ENCODE results near the gene LMF1.

DNA sequence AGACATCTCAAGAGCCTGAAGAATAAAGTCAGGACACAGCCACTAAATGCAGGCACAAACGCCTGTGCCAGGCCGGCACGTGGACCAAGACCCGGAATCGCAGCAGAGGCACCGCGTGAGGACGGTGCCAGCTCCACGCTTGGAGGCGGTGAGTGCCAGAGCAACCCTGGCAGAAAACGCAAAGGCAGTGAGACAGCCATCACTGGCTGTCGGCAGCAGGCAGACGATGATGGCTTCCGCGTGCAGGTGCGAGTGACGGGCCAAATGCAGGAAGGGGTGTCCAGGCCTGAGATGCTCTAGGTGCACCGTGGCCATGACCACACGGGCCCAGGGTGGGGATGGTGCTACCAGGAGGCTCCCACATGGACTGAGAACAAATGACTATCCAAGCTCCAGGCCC lies 78.8 kb downstream of the LMF1 start:
- TF ChIP-seq, protein P1, sequence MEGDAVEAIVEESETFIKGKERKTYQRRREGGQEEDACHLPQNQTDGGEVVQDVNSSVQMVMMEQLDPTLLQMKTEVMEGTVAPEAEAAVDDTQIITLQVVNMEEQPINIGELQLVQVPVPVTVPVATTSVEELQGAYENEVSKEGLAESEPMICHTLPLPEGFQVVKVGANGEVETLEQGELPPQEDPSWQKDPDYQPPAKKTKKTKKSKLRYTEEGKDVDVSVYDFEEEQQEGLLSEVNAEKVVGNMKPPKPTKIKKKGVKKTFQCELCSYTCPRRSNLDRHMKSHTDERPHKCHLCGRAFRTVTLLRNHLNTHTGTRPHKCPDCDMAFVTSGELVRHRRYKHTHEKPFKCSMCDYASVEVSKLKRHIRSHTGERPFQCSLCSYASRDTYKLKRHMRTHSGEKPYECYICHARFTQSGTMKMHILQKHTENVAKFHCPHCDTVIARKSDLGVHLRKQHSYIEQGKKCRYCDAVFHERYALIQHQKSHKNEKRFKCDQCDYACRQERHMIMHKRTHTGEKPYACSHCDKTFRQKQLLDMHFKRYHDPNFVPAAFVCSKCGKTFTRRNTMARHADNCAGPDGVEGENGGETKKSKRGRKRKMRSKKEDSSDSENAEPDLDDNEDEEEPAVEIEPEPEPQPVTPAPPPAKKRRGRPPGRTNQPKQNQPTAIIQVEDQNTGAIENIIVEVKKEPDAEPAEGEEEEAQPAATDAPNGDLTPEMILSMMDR (conservative IDR thresholded peaks at IDR 0.05; ENCODE audit: low read depth, low read length), result no peak
- no peak for TF ChIP-seq RAD21 (IDR thresholded peaks at IDR 0.05; ENCODE audit: low read length)
- no peak for TF ChIP-seq SMC3 (IDR thresholded peaks at IDR 0.05; ENCODE audit: low read depth, low read length)
- no peak for TF ChIP-seq POLR2A (IDR thresholded peaks at IDR 0.05; ENCODE audit: low read depth, low read length)
- no peak for TF ChIP-seq MAFK (IDR thresholded peaks at IDR 0.05; ENCODE audit: low read depth, low read length)
- no peak for TF ChIP-seq RFX5 (IDR thresholded peaks at IDR 0.05; ENCODE audit: low read depth, low read length)
- no peak for TF ChIP-seq CEBPB (IDR thresholded peaks at IDR 0.05; ENCODE audit: low read depth, low read length)
- TF ChIP-seq, protein P2, sequence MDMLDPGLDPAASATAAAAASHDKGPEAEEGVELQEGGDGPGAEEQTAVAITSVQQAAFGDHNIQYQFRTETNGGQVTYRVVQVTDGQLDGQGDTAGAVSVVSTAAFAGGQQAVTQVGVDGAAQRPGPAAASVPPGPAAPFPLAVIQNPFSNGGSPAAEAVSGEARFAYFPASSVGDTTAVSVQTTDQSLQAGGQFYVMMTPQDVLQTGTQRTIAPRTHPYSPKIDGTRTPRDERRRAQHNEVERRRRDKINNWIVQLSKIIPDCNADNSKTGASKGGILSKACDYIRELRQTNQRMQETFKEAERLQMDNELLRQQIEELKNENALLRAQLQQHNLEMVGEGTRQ (IDR thresholded peaks at IDR 0.05; ENCODE audit: low read depth, low read length), result no peak
